OCI-LY7 (cell line): ENCODE data around the gene PFKFB2. TPM values are rescaled to one million over a fixed set of nuclear protein-coding genes. Genes with fewer than 3 reads are reported as not detected.

Experiments
- BruUV-seq: library from RNA; stranded (reverse); fragments of 400-500 nt; replicated peaks from 2 replicates; lab custom pipeline; 2021; lab: Mats Ljungman, UMichigan
- CTCF ChIA-PET: fragments of 300-600 bp; sonication (Branson Sonifier 250); formaldehyde crosslinking; loops from one replicate; lab custom pipeline; 2022; ENCODE audit warnings: antibody characterized with exemption; ENCODE audit not compliant: unreplicated experiment; lab: Charles Lee
- POLR2A ChIA-PET: fragments of 300-600 bp; sonication (Branson Sonifier 250); formaldehyde crosslinking; loops from one replicate; lab custom pipeline; 2022; ENCODE audit warnings: antibody characterized with exemption; lab: Charles Lee
- DNase-seq: peaks from one replicate; pipeline ENCODE4 v3.0.0-alpha.2; 2015; ENCODE audit warnings: low spot score
- H2AFZ ChIP-seq: fragments of 200-600 bp; sonication (generic), shearing (Covaris generic); 2 replicates; pipeline ENCODE4 v1.6.1; 2014; ENCODE audit warnings: mild to moderate bottlenecking, antibody characterized with exemption, low read length, moderate library complexity
- H3K27ac ChIP-seq: fragments of 200-600 bp; sonication (generic); 2 replicates; pipeline ENCODE4 v1.5.1; 2014; ENCODE audit warnings: mixed run types, low read depth, mild to moderate bottlenecking, moderate library complexity, low read length, inconsistent platforms; ENCODE audit not compliant: poor library complexity, severe bottlenecking
- H3K36me3 ChIP-seq: fragments of 200-600 bp; sonication (generic); 2 replicates; pipeline ENCODE4 v1.6.1; 2014; ENCODE audit warnings: mild to moderate bottlenecking, antibody characterized with exemption, low read length, moderate library complexity, mixed read lengths; ENCODE audit not compliant: insufficient read depth
- H3K4me1 ChIP-seq: fragments of 200-600 bp; sonication (generic); 2 replicates; pipeline ENCODE4 v1.5.1; 2014; ENCODE audit warnings: mild to moderate bottlenecking, low read length; ENCODE audit not compliant: insufficient read depth, poor library complexity, severe bottlenecking
- H3K4me2 ChIP-seq: fragments of 200-600 bp; sonication (generic); 2 replicates; pipeline ENCODE4 v1.6.1; 2014; ENCODE audit warnings: mild to moderate bottlenecking, low read length
- H3K4me3 ChIP-seq: fragments of 200-600 bp; sonication (generic); 2 replicates; pipeline ENCODE4 v1.5.1; 2014; ENCODE audit warnings: mild to moderate bottlenecking, low read depth, low read length; ENCODE audit not compliant: poor library complexity, severe bottlenecking
- H3K79me2 ChIP-seq: fragments of 200-600 bp; sonication (generic); 2 replicates; pipeline ENCODE4 v1.6.1; 2016; ENCODE audit warnings: low read depth, mild to moderate bottlenecking, low read length, moderate library complexity, mixed read lengths; ENCODE audit not compliant: insufficient read depth
- H3K9me2 ChIP-seq: fragments of 200-600 bp; sonication (generic); 2 replicates; pipeline ENCODE4 v1.6.1; 2016; ENCODE audit warnings: mild to moderate bottlenecking, low read length, mixed read lengths; ENCODE audit not compliant: insufficient read depth
- H3K9me3 ChIP-seq: fragments of 200-600 bp; sonication (generic); 2 replicates; pipeline ENCODE4 v1.6.1; 2014; ENCODE audit warnings: mild to moderate bottlenecking, mixed run types, low read length, mixed read lengths
- H4K20me1 ChIP-seq: fragments of 200-600 bp; sonication (generic); 2 replicates; pipeline ENCODE4 v1.6.1; 2014; ENCODE audit warnings: mild to moderate bottlenecking, antibody characterized with exemption, low read length, moderate library complexity, mixed read lengths; ENCODE audit not compliant: insufficient read depth
- EZH2phosphoT487 ChIP-seq: fragments of 200-600 bp; sonication (generic); IDR thresholded peaks from 2 replicates; pipeline ENCODE4 v1.6.1; 2018; ENCODE audit warnings: low read depth, borderline replicate concordance, mild to moderate bottlenecking, mixed run types, antibody characterized with exemption, low read length, moderate library complexity, mixed read lengths
- intact Hi-C: fragments of 100-400 bp; cut with micrococcal nuclease; formaldehyde crosslinking; loops from one replicate; pipeline ENCODE4 v1.10.0; 2022; ENCODE audit not compliant: unreplicated experiment
- total RNA-seq, 2 experiments: library from RNA; depleted of rRNA in 1 of 2; stranded (reverse); fragments of >200 nt in 1 of 2; shearing (Covaris generic) in 1 of 2; gene quantifications; 2 replicates each; pipeline ENCODE4 v1.2.3, GENCODE V29; 2014 to 2022
- TF ChIP-seq, protein P1 (sequence below): fragments of 200-600 bp; sonication (generic); conservative IDR thresholded peaks from 2 replicates; pipeline ENCODE4 v1.5.1; 2014; ENCODE audit warnings: mild to moderate bottlenecking, antibody characterized with exemption, low read length, moderate library complexity, mixed read lengths

PFKFB2 gene
- total RNA-seq, 2 experiments from 2014 or later = 9.8 to 13.1 TPM

DNA sequence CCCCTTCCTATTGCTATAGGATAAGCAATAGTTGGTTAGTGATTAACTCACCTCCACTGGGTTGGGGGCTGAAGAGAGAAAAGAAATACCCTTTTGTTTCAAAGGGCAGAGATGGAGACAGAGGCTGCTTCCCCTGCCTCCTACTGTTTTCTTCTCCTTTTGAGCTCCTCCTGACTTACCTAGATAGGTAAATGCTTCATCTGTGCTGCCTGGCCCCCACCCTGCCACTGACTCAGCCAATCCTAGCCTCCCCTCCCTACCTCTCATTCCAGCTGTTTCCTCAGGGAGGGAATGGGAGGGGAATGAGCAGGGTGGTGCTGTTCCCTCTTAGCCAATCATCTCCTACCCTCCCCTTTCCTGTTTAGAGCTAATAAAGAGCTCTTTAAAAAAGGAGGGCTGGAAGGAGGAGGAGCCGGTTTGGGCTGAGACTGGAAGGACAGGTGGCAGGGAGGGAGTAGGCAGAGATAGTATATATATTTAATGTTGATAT lies 20.5 kb upstream of the PFKFB2 start, which contains the start of gene C1orf116:
Gene C1orf116 (minus strand): TSS at position 229 of the 490 bp plus-strand sequence. CDS start 5,158 bp downstream, outside the sequence.
- H2AFZ ChIP-seq = no peak within 1 kb of the TSS
- no peak within 1 kb of the TSS for H3K27ac ChIP-seq
- H3K4me3 ChIP-seq = no peak within 1 kb of the TSS
- no TSS peak for BruUV-seq
- ChIA-PET POLR2A (interaction anchor here (0.9 kb wide), 1 partner anchor 26 kb away, joined by 3 read pairs; no protein-coding TSS in a partner anchor), CTCF (interaction anchor here (0.6 to 1.1 kb wide), 2 partner anchors 17 to 29 kb away, joined by 3 read pairs; no protein-coding TSS in a partner anchor)
- no peaks in the 10 kb centered on the region for H4K20me1 ChIP-seq
- H3K9me2 ChIP-seq = no peaks in the 10 kb centered on the region
- no peaks in the 10 kb centered on the region for H3K9me3 ChIP-seq
- H3K4me1 ChIP-seq = no peaks in the 10 kb centered on the region
- intact Hi-C loops = no loop called here
- no peaks in the 10 kb centered on the region for H3K79me2 ChIP-seq
- H3K36me3 ChIP-seq = no peaks in the 10 kb centered on the region
- H3K4me2 ChIP-seq = no peak within 1 kb of the TSS
- DNase-seq = no peak
- TF ChIP-seq, protein P1, sequence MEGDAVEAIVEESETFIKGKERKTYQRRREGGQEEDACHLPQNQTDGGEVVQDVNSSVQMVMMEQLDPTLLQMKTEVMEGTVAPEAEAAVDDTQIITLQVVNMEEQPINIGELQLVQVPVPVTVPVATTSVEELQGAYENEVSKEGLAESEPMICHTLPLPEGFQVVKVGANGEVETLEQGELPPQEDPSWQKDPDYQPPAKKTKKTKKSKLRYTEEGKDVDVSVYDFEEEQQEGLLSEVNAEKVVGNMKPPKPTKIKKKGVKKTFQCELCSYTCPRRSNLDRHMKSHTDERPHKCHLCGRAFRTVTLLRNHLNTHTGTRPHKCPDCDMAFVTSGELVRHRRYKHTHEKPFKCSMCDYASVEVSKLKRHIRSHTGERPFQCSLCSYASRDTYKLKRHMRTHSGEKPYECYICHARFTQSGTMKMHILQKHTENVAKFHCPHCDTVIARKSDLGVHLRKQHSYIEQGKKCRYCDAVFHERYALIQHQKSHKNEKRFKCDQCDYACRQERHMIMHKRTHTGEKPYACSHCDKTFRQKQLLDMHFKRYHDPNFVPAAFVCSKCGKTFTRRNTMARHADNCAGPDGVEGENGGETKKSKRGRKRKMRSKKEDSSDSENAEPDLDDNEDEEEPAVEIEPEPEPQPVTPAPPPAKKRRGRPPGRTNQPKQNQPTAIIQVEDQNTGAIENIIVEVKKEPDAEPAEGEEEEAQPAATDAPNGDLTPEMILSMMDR = no peak
- TF ChIP-seq EZH2phosphoT487 = no peak

DNA sequence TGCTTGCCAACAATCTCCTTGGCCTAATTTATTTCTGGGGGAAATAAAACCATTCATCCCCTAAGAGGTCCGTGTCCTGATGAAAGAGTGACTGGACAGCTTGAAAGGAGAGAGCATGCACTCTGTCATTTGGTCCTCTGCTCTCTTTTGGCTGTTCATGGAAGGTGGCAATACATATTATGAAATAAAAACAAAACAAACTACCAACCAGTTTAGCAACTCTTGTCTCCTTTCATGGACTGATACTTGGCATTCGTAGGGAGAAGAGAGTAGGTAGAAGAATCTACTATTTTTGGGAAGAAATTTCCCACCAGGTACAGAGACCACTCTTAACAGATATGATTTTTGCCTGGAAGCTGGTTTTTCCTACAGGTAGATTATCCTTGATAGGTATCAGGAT lies 19.8 kb upstream of the PFKFB2 start:
- Histone ChIP-seq H3K9me3 (no peaks in the 10 kb centered on the region), H3K9me2 (no peaks in the 10 kb centered on the region), H3K79me2 (no peaks in the 10 kb centered on the region), H3K4me2 (no peak overlapping the region), H3K27ac (no peak overlapping the region), H3K4me1 (no peaks in the 10 kb centered on the region), H2AFZ (no peak overlapping the region), H4K20me1 (no peaks in the 10 kb centered on the region), H3K4me3 (no peak overlapping the region), H3K36me3 (no peaks in the 10 kb centered on the region)
- no peak for TF ChIP-seq EZH2phosphoT487
- TF ChIP-seq, protein P1 = no peak
- BruUV-seq = no TSS peak
- intact Hi-C loops = no loop called here
- ChIA-PET POLR2A (interaction anchor here (0.9 to 1.0 kb wide), 2 partner anchors 27 to 66 kb away, joined by 3 to 5 read pairs; no protein-coding TSS in a partner anchor), CTCF (no interaction called here)
- DNase-seq = no peak

DNA sequence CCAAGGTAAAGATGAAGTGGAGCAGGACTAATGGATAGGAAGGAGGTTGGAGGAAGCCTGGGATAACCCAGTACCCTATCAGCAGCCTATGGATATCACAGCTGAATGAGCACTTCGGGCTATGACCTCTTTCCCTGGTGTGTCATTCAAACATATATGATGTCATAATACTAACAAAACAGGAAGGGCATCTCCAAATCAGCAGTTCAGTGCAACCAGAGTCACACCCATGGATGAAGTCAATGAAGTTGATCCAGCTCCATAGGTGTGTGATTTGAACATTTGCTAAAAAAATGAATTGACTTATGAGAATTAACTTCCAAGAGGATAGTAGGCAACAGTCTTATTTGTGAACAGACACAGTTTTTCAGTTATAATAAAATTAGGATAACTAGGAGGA lies 18.9 kb upstream of the PFKFB2 start:
- no peaks in the 10 kb centered on the region for H3K36me3 ChIP-seq
- no peak overlapping the region for H3K4me3 ChIP-seq
- no peak overlapping the region for H2AFZ ChIP-seq
- no peaks in the 10 kb centered on the region for H4K20me1 ChIP-seq
- BruUV-seq = no TSS peak
- TF ChIP-seq EZH2phosphoT487 = no peak
- TF ChIP-seq, protein P1 = no peak
- no peak overlapping the region for H3K27ac ChIP-seq
- H3K9me3 ChIP-seq = no peaks in the 10 kb centered on the region
- ChIA-PET CTCF (no interaction called here), POLR2A (interaction anchor here (1.7 kb wide), 1 partner anchor 23 kb away, joined by 5 read pairs; no protein-coding TSS in a partner anchor)
- no peaks in the 10 kb centered on the region for H3K79me2 ChIP-seq
- no peaks in the 10 kb centered on the region for H3K9me2 ChIP-seq
- intact Hi-C loops = no loop called here
- no peak for DNase-seq
- no peak overlapping the region for H3K4me2 ChIP-seq
- H3K4me1 ChIP-seq = no peaks in the 10 kb centered on the region
